Brain pericyte (primary cell): ENCODE results near the gene RHPN2.
"Not testable (repeated sequence)": the region's sequence is repeated elsewhere in the genome, so short reads cannot be mapped to it uniquely, and the experiment has no call there.

ENCODE experiments used
- DNase-seq: peaks from one replicate; pipeline ENCODE4 v3.0.0-alpha.2; 2012; ENCODE audit warnings: low read depth, low spot score

Gene RHPN2

GRCh38 chr19:33032218-33032781 is 32.4 kb downstream of the RHPN2 start:
- no peak for DNase-seq

DNA sequence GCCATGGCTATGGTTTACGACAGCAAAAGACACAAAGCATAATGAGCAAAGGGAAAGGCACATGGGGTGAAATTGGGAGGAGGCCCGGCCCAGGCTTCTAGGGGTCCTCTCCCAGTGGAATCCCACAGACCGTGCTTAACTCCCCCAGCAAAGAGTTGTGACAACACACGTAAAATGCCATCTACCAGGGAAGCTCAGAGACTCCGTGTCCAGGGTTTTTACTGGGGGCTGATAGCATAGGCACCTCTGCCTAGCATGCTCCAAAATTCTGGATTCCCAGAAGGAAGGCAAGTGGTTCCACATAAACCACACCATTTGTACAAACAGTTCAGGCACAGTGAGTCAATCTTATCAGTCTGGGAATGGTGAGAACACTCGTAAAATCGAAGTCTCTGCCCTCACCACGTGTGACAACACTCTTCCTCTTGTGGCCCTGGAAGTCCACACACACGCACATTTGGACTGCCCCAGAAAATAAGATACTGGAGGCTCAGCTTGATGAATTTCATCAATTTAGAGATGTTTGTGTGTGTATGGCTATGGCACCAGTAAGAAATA is 34.9 kb downstream of the RHPN2 start:
- no peak for DNase-seq

DNA sequence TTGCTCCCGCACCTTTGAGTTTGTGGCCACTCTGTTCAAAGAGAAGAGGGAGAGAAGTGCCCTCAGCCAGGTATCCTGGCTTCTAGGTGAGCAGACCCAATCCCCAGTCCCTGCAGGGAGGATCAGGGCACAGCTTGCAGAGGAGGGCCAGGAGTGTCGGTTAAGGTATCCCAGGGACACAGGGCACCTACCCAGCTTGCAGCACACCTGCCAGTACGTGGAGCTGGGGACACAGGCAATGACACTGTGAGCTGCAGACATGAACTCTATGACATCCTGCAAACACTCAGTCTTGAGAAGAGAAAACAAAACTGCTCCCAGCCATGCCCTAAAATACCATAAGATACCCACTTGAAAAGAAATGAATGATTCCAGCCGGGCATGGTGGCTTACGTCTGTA is 38.1 kb downstream of the RHPN2 start:
- not testable (repeated sequence) for DNase-seq

GRCh38 chr19:33025468-33026238 is 39.0 kb downstream of the RHPN2 start:
- DNase-seq: not testable (repeated sequence)

- DNase-seq: no peak
Measured at GRCh38 chr19:33024398-33024797, 40.3 kb downstream of the RHPN2 start.

DNA sequence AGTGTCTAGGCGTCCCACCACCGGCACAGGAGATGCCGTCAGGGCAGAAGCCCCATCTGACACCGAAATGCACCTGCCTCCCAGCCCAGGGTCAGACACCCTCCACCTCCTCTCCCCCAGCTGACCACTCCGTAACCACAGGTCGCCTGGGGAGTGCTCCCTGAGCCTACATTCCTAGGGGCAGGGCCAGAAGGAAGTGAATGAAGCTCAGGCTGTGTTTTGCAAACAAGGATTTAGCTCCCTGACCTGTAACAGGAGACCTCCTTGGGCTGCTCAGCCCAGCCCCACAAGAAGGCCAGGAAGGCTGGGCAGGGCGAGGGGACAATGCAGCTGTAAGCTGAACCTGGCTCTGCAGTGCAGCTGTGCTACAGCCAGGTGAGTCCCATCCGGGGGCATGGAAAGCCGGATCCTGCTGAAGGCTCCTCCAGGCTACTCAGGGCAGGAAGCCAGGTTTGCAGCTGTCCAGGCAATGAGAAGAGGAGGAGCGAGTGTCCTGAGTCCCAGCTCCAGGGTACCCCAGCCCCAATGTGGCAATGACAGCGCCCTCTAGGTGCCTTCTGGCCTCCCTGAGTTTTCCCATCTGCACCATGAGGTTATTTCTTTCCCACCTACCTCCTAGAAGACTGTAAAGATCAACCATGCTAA is 42.1 kb downstream of the RHPN2 start:
- DNase-seq: no peak

DNA sequence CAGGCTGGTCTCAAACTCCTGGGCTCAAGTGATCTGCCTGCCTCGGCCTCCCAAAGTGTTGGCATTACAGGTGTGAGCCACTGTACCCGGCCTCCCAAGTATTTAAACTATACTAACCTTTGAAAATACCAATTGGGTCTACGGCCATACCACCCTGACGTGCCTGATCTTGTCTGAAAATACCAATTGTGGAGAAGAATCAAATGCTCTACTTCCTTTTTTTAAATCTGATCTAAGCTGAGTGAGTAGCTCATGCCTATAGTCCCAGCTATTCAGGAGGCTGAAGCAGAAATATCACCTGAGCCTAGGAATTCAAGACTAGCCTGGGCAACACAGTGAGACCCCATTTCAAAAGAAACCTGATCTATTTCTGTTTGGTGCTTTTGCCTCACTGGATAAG is 53.8 kb downstream of the RHPN2 start:
- DNase-seq: not testable (repeated sequence)

DNA sequence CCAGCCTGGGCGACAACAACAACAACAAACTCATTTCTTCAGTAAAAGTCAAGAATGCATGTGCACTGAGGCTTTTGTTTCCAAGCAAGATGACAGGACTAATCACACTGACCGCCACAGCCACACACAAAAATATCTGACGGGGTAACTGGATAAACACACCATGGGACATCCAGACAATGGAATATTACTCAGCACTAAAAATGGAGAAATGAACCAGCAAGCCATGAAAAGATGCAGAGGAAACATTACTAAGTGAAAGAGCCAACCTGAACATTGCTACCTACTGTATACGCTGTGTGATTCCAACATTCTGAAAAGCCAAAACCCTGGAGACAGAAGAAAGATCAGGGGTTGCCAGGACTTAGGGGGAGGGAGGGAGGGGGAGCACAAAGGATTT is 56.0 kb downstream of the RHPN2 start:
- no peak for DNase-seq

DNA sequence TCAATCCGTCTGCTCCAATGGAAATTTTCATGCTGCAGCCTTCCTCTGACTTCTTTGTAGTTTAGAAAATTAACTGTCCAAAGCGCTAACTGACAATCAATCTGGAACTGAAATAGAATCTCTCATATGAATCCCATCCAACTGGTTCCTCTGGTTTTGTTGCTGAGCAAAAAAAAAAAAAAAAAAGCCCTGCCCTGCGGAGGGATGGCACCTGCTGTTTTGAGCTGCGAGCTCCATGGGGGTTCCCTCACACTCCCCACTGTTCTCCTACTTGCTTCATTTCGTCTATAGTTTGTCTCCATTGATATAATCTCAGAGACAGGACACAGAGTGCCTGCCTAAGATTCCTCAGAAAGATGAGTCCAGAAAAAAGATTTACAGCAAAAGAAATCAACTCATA is 59.2 kb downstream of the RHPN2 start:
- DNase-seq: no peak

DNA sequence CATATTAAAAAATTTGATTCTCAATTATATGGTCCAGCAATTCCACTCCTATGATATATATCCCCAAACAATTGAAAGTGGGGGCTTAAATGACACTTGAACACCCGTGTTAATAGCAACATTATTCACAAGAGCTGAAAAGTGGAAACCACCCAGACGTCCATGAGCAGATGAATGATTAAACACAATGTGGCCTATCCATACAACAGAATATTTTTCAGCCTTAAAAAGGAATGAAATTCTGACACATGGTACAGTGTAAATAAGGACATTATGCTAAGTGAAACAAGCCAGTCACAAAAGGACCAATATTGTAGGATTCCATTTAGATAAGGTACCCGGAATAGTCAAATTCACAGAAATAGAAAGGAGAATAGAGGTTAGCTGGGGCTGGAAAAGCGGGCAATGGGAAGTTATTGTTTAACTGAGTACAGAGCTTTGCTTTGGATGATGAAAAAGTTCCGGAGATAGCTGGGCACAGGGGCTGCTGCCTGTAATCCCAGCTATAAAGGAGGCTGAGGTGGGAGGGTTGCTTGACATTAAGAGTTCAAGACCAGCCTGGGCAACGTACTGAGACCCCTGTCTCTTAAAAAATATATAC is 61.2 kb downstream of the RHPN2 start:
- not testable (repeated sequence) for DNase-seq

GRCh38 chr19:33002126-33002865 is 62.4 kb downstream of the RHPN2 start:
- not testable (repeated sequence) for DNase-seq

- DNase-seq: no peak
Measured at GRCh38 chr19:33000910-33001309, 63.8 kb downstream of the RHPN2 start.

DNA sequence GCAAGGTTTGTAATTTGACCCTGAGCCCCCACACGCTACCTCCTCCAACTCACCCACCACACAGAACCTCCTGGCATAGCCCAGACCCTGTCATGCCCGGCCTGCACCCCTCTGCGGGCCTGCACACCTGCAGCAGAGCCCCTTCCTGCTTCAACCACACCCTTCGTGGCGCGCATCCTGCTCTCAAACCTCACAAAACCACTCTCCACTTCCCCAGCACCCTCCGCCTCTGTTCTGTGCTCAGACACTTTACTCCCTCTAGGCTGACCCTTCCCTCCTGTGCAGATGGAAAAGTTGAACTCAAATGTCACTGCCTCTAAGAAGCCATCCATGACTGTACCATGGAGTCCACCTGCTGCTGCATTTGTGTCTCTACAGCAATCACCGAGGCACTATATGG is 64.2 kb downstream of the RHPN2 start:
- DNase-seq: no peak

GRCh38 chr19:32998722-32999121 is 66.0 kb downstream of the RHPN2 start:
- DNase-seq: no peak

GRCh38 chr19:32997716-32998355 is 66.9 kb downstream of the RHPN2 start:
- DNase-seq: no peak

DNA sequence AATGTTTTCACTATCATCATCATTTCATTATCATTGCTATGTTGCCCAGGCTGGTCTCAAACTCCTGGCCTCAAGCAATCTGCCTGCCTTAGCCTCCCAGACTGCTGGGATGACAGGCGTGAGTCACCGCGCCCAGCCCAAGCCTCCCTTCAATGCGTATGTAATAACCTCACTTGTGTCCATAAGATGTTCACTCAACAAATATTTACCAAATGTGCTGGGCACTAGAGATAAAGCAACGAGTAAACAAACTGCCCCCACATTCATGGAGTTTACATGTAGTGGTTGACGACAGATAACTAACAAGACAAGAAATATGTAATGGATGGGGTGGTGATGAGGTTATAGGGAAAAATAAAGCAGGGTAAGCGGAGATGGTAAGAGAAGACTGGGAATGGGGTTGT is 67.6 kb downstream of the RHPN2 start:
- DNase-seq: not testable (repeated sequence)

- DNase-seq: not testable (repeated sequence)
Measured at GRCh38 chr19:32995966-32996365, 68.7 kb downstream of the RHPN2 start.

DNA sequence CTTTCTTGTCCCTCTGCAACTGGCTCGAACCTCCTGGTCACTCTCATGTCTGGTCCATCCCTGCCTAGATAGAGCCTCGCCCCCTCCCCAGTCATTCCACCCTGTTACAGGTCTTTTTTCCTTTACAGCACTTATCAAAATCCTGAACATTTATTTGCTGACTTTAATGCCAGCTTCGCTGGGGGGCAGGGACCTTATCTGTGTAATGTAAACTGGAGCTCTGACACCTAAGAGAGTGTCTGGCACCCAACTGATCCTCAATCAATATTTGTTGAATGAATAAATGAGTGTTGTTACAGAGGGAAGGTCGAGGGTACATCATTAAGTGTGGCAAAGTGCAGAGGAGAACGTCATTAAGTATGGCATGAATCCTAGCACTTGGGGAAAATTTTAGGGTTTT is 76.0 kb downstream of the RHPN2 start:
- no peak for DNase-seq

DNA sequence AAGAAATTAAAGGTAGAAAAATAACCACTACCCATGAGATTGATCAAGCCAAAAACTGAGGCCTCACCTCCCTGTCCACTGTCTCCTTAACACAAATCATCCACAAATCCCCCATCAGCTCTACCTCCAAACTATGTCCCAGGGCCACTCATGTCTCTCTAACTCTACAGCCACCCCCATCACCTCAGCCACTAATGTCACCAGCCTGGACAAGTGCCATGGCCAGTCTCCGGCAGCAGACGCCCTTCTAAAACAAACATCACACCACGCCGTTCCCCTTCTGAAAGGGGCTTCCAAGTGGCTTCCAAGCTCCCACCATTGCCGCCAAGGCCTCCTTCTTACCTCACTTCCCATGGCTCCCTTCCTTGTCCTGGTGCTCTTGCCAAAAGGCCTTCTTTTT is 76.4 kb downstream of the RHPN2 start:
- DNase-seq: not testable (repeated sequence)

DNA sequence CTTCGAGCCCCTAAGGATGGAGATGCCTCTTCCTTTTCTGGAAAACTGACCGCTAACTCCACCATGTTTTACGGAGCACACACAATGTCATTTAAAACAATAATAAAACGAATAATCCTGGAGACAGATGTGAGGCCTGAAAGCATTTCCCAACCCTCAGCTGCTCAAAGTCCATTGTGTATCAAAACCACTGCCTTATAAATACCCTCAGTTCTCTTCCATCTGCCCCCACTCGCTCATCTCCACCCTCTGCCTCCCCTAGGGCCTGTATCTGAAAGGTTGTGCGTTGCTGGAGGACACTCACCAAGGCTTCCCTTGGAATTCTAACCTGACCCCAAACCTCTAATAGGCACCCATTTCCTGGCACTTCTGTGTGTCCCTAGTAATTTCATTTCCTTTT is 82.2 kb downstream of the RHPN2 start:
- not testable (repeated sequence) for DNase-seq

DNA sequence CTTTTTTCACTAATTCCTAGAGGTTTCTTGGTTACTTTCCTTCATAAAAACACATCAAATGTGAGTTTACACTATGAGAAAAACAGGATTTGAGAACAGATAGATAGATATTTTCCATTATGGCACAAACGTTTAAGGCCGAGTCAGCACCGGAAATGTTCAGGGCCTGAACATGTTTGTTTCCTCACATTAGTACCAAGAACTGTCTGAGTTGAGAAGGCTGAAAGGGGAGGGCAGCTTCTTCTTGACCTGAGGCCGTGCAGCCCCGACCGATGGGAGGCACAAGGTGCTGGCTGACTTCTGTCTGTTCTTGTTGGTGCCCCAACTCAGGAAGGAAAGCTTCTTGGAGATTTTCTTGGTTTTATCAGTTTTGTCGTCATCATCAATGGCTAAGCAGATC is 84.9 kb downstream of the RHPN2 start:
- not testable (repeated sequence) for DNase-seq
